ENCODE data around the gene CD244.

- no peak for TF ChIP-seq CTCF (IDR thresholded peaks at IDR 0.05)
- TF ChIP-seq ZFX (IDR thresholded peaks at IDR 0.05; ENCODE audit: borderline replicate concordance): no peak
These were observed 72.7 kb downstream of the CD244 start for GRCh38 chr1:160789702-160790611.

All from 22Rv1 (cell line).